Retina (tissue), 1 donor: Measurements from ENCODE around the gene AUTS2.

Source experiments
- DNase-seq: peaks from one replicate; pipeline ENCODE4 v3.0.0-alpha.2; 2016

The AUTS2 gene

DNA sequence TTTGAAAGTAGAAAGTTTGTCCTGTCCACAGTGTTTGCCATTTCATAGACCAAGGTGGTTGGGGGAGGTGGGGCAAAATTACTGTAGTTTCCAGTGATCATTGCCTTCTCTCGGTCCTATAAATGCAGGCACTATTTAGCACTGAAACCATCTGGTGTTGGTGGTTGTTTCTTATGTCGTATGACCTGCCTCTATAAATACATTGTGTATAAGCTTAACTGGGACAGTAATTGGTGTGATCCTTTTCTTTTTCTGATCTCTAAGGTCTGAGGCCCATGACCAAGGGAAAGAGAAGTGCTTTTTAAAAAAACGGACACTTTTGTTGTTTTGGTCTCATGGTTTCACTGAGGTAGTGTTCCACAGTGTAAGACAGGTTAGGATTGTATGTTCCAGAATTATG is 63.1 kb downstream of the AUTS2 start:
- no peak for DNase-seq

DNA sequence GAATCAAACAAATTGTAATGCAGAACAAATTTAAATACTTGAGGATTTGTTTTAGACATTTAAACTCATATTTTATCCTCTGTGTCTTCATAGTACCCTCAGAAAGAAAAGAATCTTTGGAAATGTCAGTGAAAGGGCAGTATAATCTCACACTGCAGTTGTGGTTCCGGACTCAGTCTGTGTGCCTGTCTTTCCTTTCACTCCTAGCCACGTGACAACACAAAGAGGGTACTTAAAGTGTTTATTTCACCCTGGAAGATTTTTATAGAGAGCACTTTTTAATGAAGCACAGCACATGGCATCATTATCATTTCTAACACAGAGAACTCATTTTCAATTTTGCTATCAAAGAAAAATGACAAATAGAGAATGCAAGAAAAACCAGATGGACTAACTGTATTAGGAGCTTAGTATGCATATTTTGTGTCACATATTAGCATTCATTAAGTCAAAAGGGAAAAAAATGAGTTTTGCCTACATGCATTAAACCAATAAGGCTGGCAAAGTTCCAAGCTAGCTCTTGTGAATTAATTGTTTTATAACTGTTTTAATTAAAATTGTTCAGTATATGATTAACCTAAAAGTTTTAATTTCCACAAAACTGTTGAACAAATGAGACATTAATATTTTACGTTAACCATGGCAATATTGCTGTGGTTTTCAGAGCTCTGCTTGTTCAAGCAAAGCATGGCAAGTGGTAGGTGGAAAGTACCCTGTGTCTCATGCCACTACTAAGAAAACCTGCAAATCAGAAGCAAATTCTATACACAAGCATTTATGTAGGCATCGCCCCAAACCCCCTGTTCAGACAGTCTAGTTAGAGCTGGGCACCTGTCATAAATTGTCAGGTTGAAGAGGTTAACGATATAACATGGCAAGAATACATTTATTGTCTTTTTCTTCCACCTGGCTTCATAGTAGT is 65.9 kb downstream of the AUTS2 start:
- DNase-seq: no peak

DNA sequence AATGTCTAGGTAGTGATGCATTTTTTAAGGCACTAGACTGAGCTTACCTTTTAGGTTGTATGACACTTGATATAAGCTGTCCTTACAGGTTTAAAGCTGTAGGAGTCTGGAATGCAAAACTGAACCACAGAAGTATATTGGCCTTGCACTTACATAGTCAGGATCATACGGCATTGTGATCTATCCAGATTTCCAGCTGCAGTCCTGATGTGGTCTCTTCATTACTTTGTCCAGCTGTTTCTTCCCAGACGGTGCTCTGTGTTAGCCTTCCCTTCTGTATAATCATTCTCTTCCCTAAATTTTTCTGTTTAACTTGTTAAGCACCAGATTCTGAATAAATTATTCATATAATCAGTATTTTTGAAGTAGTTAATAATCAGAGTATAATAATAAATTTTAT is 67.1 kb downstream of the AUTS2 start:
- DNase-seq: no peak

DNA sequence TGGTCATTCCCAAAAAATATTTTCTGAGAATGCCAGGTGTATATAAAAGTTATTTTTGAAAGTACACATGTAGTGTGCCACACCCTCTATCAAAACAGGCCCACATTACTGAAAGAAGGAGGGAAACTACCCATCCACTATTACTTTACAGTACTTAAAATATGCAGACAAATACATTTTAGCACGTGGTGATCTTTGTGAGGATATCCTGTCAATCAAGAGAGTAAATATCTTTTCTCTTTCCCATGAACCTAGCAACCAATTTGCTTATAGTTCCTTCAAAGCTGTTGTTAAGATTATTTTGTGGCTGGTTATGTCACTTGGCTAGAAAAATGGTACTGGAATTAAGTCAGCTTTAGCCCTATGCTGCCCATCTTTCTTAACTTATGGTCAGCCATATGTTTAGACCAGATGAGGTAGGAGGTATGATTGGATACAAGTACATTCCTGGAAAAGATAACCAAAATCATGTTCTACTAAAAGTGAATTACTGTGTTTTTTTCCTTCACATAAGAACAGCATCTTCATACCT is 70.1 kb downstream of the AUTS2 start:
- no peak for DNase-seq

DNA sequence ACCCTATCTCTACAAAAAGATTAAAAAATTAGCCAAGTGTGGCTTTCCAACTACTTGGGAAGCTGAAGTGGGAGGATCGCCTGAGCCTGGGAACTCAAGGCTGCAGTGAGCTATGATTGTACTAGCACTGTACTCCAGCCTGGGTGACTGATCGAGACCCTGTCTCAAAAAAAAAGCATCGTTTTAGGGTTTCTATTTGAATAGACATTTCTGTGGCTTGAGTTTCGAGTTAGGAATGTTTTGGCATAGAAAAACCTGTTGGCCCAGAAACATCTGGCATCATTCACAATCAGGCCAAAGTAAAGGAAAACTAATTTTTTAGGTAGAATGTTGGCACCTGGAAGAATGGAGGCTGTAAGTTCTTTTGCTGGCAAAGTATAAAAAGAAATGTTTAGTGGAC is 72.4 kb downstream of the AUTS2 start:
- no peak for DNase-seq

DNA sequence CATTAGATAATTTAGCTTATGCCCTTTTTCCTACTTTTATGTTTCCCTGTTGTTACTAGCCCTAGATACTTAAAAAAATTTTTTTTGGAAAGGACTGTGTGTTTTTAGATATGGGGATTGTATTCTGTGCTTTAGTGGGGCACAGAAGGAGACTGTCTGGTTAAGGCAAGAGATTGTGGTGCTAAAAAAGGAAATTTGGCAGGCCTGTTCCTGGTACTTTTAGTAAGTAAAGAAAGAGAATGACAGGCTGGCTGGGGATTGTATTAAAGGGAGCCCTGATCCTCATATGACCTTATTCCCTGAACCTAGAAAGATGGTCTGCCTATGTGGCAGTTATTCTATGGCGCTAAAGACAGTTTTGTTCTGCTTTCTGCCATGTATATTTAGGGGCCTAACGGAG is 74.8 kb downstream of the AUTS2 start:
- no peak for DNase-seq

DNA sequence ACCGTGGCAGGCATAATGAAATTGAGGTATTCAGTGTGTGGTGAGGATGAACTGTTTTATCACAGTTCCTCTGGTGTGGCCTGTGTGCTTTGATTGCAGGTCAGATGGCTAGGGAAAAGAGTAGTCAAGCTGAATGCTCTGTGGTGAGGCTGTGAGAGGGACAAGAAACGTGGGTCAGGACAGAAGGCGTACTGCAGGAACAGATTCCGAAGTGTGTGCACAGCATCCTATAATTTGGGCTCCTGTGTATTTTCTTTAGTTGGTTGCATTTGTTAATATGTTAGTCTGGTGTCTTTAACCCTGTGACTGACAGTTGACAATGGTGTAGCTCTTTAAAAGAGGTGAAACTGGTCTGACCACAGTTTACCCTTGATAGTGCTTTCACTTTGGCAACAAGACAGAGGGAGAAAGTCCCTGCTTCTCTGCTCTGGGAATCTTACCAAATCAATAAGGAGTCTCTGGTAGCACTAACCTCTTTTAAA is 76.5 kb downstream of the AUTS2 start:
- DNase-seq: no peak

DNA sequence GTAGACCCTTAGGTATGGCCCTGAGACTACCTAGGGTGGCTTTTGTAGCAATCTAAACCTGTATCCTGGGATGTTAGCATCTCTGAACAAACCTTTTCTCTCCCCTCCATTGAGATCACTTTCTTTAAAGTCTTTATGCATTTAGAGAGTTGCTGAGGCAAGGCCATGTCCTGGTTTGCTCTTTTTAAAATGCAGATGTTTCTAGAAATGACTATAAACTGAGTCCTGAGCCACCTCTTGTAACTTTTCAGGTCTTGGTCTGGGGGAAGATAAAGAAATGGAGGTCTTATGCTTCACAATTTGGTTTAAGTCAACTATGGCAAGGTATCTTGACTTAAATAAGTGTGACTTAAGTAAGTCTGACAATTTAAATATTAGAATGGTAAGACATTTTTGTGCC is 78.0 kb downstream of the AUTS2 start:
- no peak for DNase-seq

DNA sequence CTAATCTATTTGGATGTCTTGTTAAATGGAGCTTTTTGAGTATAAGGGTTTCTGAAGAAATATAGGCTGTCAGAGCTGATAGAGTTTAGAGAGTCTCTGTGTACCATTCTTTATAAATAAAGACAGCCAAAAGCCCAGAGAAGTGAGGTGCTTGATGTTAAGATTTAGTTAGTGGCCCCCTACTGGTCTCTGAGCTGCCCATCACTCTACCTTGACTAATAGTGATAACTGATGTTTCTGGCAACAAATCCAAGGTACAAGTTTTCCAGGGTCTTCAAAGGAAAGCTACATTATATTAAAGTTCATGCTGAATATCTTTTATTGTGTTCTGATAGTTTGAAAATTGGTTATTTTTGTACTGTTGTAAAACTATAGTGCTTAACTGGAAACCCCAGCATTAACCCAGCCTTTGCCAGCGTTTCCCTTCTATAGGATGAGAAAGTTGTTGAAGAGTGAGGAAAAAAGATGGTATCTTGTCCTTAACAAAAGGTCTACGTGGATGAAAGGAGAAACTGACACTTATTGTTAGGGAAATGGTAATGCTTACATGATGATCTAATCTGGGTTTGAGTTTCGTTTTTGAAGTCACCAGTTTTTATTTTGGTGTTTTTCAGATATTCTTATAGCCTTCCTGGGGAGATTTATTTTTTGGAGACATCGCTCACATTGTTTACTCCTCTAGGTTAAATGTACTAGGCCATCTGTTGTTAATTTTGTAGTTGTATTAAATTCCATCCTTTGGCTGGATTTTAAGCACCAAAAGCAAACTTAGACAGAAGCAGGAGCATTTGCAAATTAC is 79.0 kb downstream of the AUTS2 start:
- no peak for DNase-seq

DNA sequence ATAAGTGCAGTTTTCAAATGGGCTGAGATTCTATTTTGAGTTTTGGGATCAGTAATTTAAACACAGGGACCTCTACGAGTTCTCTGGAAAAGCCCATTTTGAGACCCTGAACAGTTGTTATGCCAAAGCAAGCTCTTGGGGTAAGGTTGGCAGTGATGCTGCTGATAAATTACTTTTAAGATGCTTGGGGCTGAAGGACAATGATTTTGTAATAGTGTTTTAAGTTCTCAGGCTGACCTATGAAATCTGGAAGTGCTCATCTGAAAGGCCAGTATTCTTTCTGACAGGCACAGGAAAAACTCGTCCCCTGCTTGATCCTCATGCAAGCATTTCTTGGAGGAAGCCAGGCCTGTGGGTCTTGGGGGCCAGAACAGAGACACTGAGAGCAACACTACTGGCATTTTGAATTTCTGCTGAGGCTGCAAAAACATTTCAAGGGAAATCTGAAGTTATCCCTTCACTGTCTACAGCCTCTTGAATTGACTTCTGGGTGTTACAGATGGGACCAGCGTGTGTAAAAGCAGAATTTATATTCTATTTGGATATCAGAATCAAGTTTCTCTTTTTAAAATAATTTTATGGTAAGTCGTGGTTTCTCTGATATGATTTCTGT is 79.7 kb downstream of the AUTS2 start:
- DNase-seq: no peak

DNA sequence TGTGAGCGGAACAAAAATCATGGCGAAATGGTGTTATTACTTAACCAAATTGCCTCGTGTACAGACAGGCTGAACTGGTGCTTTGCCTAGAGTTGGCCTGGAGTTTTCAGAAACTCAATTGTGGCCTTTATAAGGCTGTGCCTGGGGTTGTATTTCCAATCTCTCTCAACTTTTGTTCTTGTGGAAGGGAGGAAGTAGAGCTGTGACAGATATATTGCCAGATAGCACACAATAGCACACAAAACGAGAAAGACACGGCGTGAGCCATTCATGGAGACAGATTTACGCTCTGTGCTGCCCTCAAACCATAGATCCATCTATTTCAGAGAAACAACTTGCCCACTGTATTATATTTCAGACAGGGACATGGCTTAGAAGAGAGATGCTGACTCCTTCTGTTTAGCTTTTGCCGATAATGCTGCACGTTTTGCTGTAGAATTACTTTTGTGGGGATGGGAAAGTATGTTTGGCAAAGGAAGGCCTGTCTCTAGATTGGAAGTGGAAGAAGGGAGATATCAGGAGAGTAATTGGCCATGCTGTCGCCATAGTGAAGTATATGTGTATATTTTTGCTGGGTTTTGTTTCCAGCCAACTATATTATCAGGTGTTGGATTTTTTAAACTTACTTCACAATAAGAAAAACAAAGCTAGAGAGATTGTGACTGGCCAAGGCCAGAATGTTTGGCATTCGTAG is 80.4 kb downstream of the AUTS2 start:
- no peak for DNase-seq

DNA sequence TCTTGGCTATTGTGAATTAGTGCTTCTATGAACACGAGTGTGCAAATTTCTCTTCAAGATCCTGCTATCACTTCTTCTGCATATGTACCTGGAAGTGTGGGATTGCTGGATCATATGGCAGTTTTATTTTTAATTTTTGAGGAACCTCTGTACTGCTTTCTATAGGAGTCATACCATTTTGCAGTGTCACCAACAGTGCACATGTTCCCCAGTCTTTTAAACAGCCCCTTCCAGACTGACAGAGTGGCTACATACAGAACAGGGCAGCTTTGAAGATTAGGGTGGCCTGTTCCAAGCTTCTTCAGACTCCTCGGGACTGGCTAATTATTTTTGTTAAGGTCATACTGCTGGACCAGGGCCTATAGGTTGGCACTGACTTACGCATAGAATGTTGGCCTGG is 82.9 kb downstream of the AUTS2 start:
- DNase-seq: no peak

DNA sequence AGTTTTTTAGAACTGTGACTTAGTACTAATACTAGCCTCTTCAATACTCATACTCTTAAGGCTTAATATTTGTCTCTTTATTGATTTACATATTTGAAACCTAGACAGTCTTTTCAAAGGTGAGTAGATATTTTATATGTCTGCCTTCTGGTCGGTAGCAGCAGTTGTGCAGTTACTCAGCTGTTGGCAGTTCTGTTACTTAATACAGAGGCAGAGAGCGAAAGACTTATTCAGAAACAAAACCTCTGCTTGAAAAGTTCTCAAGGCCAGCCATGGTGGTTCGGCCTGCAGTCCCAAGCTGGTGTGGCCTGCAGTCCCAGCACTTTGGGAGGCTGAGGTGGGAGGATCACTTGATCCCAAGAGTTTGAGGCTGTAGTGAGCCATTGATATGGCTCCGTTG is 84.2 kb downstream of the AUTS2 start:
- no peak for DNase-seq

DNA sequence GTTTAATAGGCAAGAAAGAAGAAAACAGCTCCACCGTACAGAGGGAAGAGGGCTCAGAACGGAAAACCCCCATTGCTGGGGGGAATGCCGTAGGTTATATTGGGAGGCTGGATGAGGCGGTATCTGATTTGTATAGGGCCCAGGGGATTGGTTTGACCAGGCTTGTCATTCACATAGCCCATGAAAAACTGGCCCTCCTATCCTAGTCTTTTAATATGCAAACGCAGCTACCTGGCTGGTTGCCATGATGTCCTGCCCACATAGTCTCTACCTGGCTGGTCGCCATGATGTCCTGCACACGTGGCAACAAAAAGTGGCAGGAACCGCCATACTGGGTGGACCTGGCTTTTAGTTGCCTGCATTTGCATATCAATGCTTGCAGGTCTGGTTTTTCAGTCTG is 84.7 kb downstream of the AUTS2 start:
- DNase-seq: no peak

DNA sequence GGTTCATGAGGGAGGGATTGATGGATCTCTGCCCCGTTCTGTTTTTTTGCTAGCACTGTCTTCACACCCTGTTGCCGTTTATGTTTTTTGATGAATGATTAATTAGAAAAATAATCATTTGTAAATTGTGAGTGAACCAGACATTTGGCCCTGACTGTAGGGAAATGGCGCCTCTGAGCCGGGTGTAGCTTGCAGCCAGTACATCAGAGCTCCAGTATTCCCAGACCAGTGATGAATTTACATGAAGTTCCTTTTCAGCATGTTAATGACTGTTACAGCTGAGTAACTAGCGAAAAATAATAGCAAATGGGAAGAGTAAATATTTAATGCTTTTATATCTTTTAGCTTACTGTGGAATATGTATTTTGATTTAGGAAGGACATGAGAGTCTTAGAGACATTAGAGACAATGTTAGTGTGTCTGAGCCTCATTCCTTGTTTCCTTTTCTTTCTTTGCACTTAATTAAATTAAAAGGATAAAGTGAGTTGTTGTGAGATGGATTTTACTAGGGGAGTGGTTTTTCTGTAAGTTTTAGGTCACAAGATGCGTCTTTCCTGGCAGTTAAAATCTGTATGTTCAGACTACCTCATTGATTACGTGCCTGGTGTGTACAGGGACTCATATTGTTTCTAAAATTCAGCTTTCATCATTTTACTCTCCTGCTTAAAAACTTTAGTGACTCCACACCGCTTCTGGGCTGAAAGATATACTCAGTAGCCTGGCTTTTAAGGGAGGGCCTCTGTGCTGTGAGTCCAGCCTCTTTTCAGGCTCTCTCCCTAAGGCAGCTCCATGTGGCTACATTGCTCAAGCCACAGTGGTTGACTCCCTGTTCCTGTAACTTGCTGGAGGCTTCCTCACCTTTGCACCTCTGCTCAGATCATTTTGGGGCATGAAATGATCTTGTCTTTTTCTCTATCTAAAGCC is 86.4 kb downstream of the AUTS2 start:
- no peak for DNase-seq

DNA sequence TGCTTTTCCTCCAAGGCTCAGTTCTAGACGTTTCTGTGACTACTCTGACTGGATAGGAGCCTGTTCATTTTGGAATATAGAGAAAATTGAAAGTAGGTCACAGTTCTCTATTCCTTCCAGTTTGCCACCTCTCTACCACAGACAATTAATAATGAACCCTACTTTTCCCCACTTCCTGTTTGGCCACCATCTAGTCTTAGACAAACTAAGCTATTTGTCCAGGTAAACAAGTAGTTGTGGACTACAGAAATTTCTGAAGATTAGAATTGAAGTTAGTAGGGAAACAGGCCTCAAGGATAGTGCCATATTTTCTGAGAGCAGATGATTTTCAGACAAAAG is 87.0 kb downstream of the AUTS2 start:
- no peak for DNase-seq

DNA sequence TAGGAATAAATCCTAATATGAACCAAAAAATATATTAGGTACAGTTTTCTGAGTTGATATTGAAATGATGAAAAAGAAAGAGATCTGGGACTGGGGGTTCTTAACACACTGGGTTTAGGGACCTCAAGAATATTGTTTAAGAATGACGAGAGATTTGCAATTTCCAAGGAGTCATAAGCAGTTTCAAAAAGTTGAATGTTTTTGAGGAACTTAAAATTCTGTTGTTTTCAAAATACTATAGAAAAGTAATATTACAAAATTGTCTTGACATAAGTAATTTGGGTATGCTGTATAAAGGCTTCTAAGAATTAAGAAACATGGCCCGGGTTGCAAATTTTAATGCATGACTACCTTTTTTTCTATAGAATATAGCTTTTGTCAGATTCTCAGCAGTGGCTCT is 88.1 kb downstream of the AUTS2 start:
- DNase-seq: no peak

DNA sequence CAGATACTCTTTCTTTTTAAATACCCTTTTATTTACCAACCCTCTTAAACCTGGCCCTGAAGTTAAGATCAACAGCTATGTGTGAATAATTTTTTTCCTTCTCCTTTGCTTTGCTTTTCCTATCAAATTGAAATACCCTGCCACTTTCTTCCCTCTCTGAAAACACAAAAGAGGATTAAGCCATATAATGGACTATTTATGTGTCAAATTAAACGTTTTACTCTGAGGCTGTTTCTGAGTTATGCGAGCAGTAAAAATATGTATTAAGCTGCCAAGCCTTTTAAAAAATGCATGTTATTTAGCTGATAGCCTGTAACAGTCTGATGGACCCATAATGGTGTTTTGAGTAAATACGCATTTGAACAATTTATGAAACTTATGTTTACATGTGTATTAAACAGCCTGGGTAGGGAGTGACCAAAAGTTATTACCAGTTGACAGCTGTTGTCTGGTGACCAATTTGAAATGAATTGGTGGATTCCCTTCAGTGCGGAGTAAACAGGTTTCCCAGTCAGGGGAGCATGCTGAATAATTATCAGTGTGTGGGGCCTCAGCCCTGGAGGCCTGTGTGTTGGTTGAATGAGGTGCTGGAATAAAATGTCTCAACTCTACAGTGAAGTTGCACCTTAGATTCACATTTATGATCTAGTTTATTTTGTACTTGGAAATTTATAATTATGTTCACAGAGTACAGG is 89.6 kb downstream of the AUTS2 start:
- DNase-seq: no peak

DNA sequence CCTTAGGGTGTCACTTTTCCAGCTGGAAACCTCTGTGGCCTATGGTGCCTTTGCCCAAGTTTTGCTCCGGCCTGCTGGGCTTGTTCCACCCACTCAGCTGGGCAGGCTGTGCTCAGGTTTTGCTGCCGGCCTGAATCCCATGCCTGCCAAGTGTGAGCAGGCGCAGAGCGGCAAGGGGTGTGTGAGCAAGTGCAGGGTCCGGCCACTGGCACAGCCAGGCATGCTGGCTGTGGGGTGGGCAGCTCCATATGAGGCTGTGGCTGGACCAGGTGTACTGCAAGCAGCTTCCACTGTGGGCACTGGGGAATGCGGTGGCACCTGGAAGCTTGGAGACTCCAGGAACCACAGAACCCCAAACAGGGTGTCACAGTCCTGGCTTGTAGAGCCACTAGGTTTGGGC is 92.1 kb downstream of the AUTS2 start:
- no peak for DNase-seq

DNA sequence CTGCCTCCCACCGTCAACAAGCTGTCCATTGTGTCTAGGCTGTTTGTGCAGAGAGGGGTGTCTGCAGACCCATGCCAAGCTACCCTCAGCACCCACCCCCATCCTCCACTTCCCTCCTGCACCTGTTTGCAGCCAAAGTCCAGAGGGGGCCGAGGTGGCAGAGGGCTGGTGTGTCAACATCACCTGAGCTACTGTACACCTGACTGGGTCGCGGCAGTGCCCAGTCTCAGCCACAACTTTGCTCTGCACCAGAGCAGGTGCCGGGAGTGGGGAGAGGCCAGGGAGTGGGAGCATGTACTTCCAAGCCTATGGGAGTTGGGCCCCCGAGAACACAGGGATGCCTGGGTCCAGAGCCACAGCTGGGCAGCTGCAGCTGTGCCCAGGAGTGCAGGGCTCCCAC is 93.1 kb downstream of the AUTS2 start:
- no peak for DNase-seq

DNA sequence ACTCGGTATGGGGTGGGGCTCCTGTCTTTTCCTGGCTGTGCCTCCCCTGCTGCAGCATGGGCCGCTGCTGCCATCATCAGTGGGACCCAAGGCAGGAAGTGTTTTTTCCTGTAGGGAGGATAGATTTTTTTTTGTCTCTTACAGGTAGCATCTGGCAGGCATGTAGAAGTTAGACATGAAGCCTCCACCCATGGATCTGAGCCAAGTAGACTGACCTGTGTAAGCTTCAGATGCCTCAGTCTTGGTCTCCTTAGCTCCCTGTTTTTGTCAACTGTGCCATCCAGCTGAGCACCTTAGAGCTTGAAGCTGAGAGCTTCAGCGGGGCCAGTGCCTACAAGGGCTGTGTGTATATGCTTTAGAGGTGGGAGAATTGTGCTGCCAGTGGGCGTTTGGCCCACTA is 93.5 kb downstream of the AUTS2 start:
- DNase-seq: no peak
